Liver (tissue), 9 donors: Measurements from ENCODE around the gene ANO7. TPM values are rescaled to one million over a fixed set of nuclear protein-coding genes. Genes with fewer than 3 reads are reported as not detected.

ENCODE experiments used
- DNase-seq: peaks from one replicate; pipeline ENCODE4 v3.0.0-alpha.2; 2017; ENCODE audit warnings: low spot score
- H3K27ac ChIP-seq, 2 donors: one replicate each; pipeline ENCODE4 v1.7.0; 2013; ENCODE audit warnings: inconsistent platforms in 2 of 2, low read length in 2 of 2, control low read depth in 1 of 2, low read depth in 1 of 2, mild to moderate bottlenecking in 1 of 2
- H3K27me3 ChIP-seq, 4 donors: one replicate each; pipeline versions ENCODE4 v1.6.1 to v1.7.0; 2013; ENCODE audit warnings: low read length in 3 of 4, inconsistent platforms in 1 of 4, mild to moderate bottlenecking in 1 of 4, moderate library complexity in 1 of 4; ENCODE audit not compliant: control insufficient read depth in 4 of 4, insufficient read depth in 4 of 4
- H3K36me3 ChIP-seq, 4 donors: one replicate each; pipeline versions ENCODE4 v1.6.1 to v1.7.0; 2013; ENCODE audit warnings: low read length in 3 of 4, mild to moderate bottlenecking in 3 of 4, low read depth in 1 of 4, moderate library complexity in 1 of 4; ENCODE audit not compliant: control insufficient read depth in 4 of 4, insufficient read depth in 3 of 4
- H3K4me1 ChIP-seq, 4 donors: one replicate each; pipeline versions ENCODE4 v1.6.1 to v1.7.0; 2013; ENCODE audit warnings: low read length in 3 of 4, mild to moderate bottlenecking in 3 of 4, moderate library complexity in 1 of 4; ENCODE audit not compliant: control insufficient read depth in 4 of 4, insufficient read depth in 4 of 4
- H3K4me3 ChIP-seq, 3 donors: one replicate each; pipeline versions ENCODE4 v1.6.1 to v1.7.0; 2013; ENCODE audit warnings: low read length in 3 of 3, control low read depth in 1 of 3, low read depth in 1 of 3, mild to moderate bottlenecking in 1 of 3
- H3K9ac ChIP-seq, 2 donors: one replicate each; pipeline ENCODE4 v1.7.0; 2013; ENCODE audit warnings: low read length in 2 of 2, mild to moderate bottlenecking in 2 of 2, moderate library complexity in 2 of 2, control low read depth in 1 of 2, low read depth in 1 of 2
- H3K9me3 ChIP-seq, 4 donors: one replicate each; pipeline versions ENCODE4 v1.6.1 to v1.7.0; 2013; ENCODE audit warnings: low read length in 3 of 4; ENCODE audit not compliant: control insufficient read depth in 4 of 4
- ATF3 ChIP-seq: IDR thresholded peaks from 2 replicates; pipeline ENCODE4 v1.6.1; 2016; ENCODE audit warnings: antibody characterized with exemption
- CTCF ChIP-seq: fragments of 150-350 bp; IDR thresholded peaks from 2 replicates; pipeline ENCODE4 v1.5.1; 2017; ENCODE audit warnings: improper control_type of control experiment, low read depth, low read length; ENCODE audit not compliant: missing input control
- EGR1 ChIP-seq, 2 donors: IDR thresholded peaks; 2 replicates each; pipeline ENCODE4 v1.6.1; 2016 to 2018; ENCODE audit warnings: antibody characterized with exemption in 2 of 2, low read depth in 2 of 2
- FOXA1 ChIP-seq: IDR thresholded peaks from 2 replicates; pipeline ENCODE4 v1.6.1; 2016; ENCODE audit warnings: antibody characterized with exemption
- FOXA2 ChIP-seq: IDR thresholded peaks from 2 replicates; pipeline ENCODE4 v1.6.1; 2016; ENCODE audit warnings: antibody characterized with exemption
- GABPA ChIP-seq, 2 donors: IDR thresholded peaks in 1 of 2; conservative IDR thresholded peaks in 1 of 2; 2 replicates each; pipeline ENCODE4 v1.6.1; 2016; ENCODE audit warnings: antibody characterized with exemption in 2 of 2, mild to moderate bottlenecking in 1 of 2, moderate library complexity in 1 of 2
- HNF4A ChIP-seq, 2 donors: conservative IDR thresholded peaks; 2 replicates each; pipeline ENCODE4 v1.6.1; 2016; ENCODE audit warnings: antibody characterized with exemption in 2 of 2, mild to moderate bottlenecking in 2 of 2
- HNF4G ChIP-seq: IDR thresholded peaks from 2 replicates; pipeline ENCODE4 v1.6.1; 2016; ENCODE audit warnings: antibody characterized with exemption
- JUND ChIP-seq, 2 donors: IDR thresholded peaks; 2 replicates each; pipeline ENCODE4 v1.6.1; 2016; ENCODE audit warnings: antibody characterized with exemption in 2 of 2
- MAX ChIP-seq: IDR thresholded peaks from 2 replicates; pipeline ENCODE4 v1.6.1; 2016; ENCODE audit warnings: antibody characterized with exemption
- NR2F2 ChIP-seq: IDR thresholded peaks from 2 replicates; pipeline ENCODE4 v1.6.1; 2016; ENCODE audit warnings: antibody characterized with exemption
- RAD21 ChIP-seq, 2 donors: IDR thresholded peaks; 2 replicates each; pipeline ENCODE4 v1.6.1; 2016; ENCODE audit warnings: antibody characterized with exemption in 2 of 2, mild to moderate bottlenecking in 2 of 2
- REST ChIP-seq: IDR thresholded peaks from 2 replicates; pipeline ENCODE4 v1.6.1; 2016; ENCODE audit warnings: antibody characterized with exemption, mild to moderate bottlenecking
- RXRA ChIP-seq, 2 donors: IDR thresholded peaks; 2 replicates each; pipeline ENCODE4 v1.6.1; 2017 to 2018; ENCODE audit warnings: antibody characterized with exemption in 2 of 2, mild to moderate bottlenecking in 1 of 2
- SP1 ChIP-seq: IDR thresholded peaks from 2 replicates; pipeline ENCODE4 v1.6.1; 2018; ENCODE audit warnings: antibody characterized with exemption, mild to moderate bottlenecking
- TAF1 ChIP-seq: conservative IDR thresholded peaks from 2 replicates; pipeline ENCODE4 v1.6.1; 2016; ENCODE audit warnings: antibody characterized with exemption, mild to moderate bottlenecking
- YY1 ChIP-seq: IDR thresholded peaks from 2 replicates; pipeline ENCODE4 v1.6.1; 2016; ENCODE audit warnings: antibody characterized with exemption, mild to moderate bottlenecking
- ZBTB33 ChIP-seq: IDR thresholded peaks from 2 replicates; pipeline ENCODE4 v1.6.1; 2016; ENCODE audit warnings: antibody characterized with exemption
- WGBS: extraction: QIAGEN DNeasy Blood & Tissue Kit; methylation state at CpG from one replicate; pipeline ENCODE4 v1.1.7; 2013; 5-methylcytosine and 5-hydroxymethylcytosine counted together
- polyA plus RNA-seq, 2 donors: library from polyadenylated mRNA; stranded (reverse) in 1 of 2; unstranded in 1 of 2; fragments of 200-250 nt in 1 of 2; fragments of >200 nt in 1 of 2; fragmentation: Nextera tagmentation in 1 of 2; extraction: Ambion mirVana in 1 of 2; gene quantifications; one replicate each; pipeline versions ENCODE4 v1.2.1 to v1.2.3, GENCODE V29; 2013 to 2015
- total RNA-seq, 2 donors: library from RNA; depleted of rRNA; stranded (reverse); fragments of >200 nt; gene quantifications; one replicate each; pipeline ENCODE4 v1.2.3, GENCODE V29; 2014
- donor health status: healthy.
- donor health status: healthy.
- donor health status: healthy.
- donor health status: healthy.
- donor health status: healthy.

ANO7 gene
- total and polyA plus RNA-seq, 4 donors = 0.25 to 0.70 (median 0.45) TPM

- TF ChIP-seq CTCF (no peak), GABPA (IDR thresholded peaks at IDR 0.05 in 1 of 2, conservative IDR thresholded peaks at IDR 0.05 in 1 of 2) (no peak), JUND (IDR thresholded peaks at IDR 0.05) (no peak), RAD21 (IDR thresholded peaks at IDR 0.05) (no peak), HNF4A (conservative IDR thresholded peaks at IDR 0.05) (no peak), RXRA (IDR thresholded peaks at IDR 0.05) (no peak), HNF4G (no peak), EGR1 (IDR thresholded peaks at IDR 0.05; ENCODE audit: low read depth in 2 of 2) (no peak)
These were observed 19.6 kb downstream of the ANO7 start (continued) for GRCh38 chr2:241208058-241208457.

GRCh38 chr2:241209271-241209670 lies 20.8 kb downstream of the ANO7 start:
- Histone ChIP-seq H3K27me3 (no peaks in the 10 kb centered on the region), H3K9me3 (no peaks in the 10 kb centered on the region), H3K4me1 (no peaks in the 10 kb centered on the region), H3K4me3 (no peak overlapping the region), H3K27ac (no peak overlapping the region), H3K9ac (no peak overlapping the region), H3K36me3 (no peaks in the 10 kb centered on the region)
- no peak for DNase-seq
- 90% methylated on average over 33 of the region's 33 CpGs for WGBS
- TF ChIP-seq HNF4A (conservative IDR thresholded peaks at IDR 0.05) (no peak), YY1 (no peak), ZBTB33 (no peak)

GRCh38 chr2:241211276-241211675 lies 22.8 kb downstream of the ANO7 start:
- Histone ChIP-seq H3K27me3 (no peaks in the 10 kb centered on the region), H3K27ac (no peak overlapping the region), H3K4me3 (no peak overlapping the region), H3K9me3 (no peaks in the 10 kb centered on the region), H3K9ac (no peak overlapping the region), H3K4me1 (no peaks in the 10 kb centered on the region), H3K36me3 (no peaks in the 10 kb centered on the region)
- no peak for DNase-seq
- no peak for TF ChIP-seq JUND (IDR thresholded peaks at IDR 0.05)
- no peak for TF ChIP-seq YY1
- no peak for TF ChIP-seq HNF4G
- TF ChIP-seq HNF4A (conservative IDR thresholded peaks at IDR 0.05) = no peak
- TF ChIP-seq RAD21 (IDR thresholded peaks at IDR 0.05) = no peak
- no peak for TF ChIP-seq ZBTB33
- TF ChIP-seq SP1 = no peak
- no peak for TF ChIP-seq CTCF
- TF ChIP-seq FOXA2 = no peak
- no peak for TF ChIP-seq TAF1
- no peak for TF ChIP-seq MAX
- no peak for TF ChIP-seq REST
- no peak for TF ChIP-seq GABPA (IDR thresholded peaks at IDR 0.05 in 1 of 2, conservative IDR thresholded peaks at IDR 0.05 in 1 of 2)
- no peak for TF ChIP-seq ATF3
- no peak for TF ChIP-seq EGR1 (IDR thresholded peaks at IDR 0.05; ENCODE audit: low read depth in 2 of 2)
- TF ChIP-seq RXRA (IDR thresholded peaks at IDR 0.05) = no peak
- TF ChIP-seq FOXA1 = no peak
- no peak for TF ChIP-seq NR2F2
- 50% methylated on average over 2 of the region's 2 CpGs for WGBS
